ENCODE results near the gene CAMTA1.

CAMTA1 gene

DNA sequence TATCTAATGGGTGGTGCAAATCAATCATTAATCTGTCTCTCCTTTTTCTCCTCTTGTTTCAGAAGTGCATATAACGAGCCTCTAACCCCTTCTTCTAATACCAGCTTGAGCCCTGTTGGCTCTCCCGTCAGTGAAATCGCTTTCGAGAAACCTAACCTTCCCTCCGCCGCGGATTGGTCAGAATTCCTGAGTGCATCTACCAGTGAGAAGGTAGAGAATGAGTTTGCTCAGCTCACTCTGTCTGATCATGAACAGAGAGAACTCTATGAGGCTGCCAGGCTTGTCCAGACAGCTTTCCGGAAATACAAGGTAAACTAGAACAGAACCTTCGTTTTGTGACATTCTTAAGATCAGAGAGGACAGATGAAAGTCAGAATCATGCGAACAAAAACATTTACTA lies 960.5 kb downstream of the CAMTA1 start:
- no peak for DNase-seq

- no peak for DNase-seq
Observed at GRCh38 chr1:7747605-7748004, 962.4 kb downstream of the CAMTA1 start.

DNA sequence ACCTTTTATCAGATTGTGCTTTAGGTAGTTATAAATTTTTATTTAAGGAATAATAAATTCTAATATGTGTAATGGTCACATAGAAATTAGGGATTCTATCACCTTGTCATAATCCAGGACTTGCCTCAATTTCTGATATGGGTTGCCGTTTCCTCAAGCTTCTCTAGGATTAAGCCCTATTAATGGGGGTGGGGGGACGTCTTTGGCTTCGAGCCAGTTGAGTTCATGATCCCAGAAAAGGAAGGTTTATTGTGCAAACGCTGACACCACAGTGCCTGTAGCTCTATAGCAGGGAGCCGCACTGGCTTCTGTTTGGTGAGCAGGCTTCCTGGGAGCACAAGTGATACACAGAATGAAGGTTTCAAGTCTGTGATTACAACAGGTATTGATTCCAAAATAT lies 963.9 kb downstream of the CAMTA1 start:
- no peak for DNase-seq

DNA sequence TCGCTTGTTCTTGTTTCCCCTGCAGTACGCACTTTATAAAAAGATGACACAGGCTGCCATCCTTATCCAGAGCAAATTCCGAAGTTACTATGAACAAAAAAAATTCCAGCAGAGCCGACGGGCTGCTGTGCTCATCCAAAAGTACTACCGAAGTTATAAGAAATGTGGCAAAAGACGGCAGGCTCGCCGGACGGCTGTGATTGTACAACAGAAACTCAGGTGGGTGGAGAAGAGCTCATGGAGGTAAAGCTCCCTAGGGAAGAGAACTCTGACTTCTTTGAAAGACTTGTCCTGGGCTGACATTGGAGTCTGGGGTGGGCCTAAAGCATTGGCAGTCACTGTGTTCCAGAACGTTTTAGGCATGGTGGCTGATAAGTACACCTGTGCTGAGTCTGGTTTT lies 965.9 kb downstream of the CAMTA1 start:
- no peak for DNase-seq

GRCh38 chr1:7752512-7753417 lies 967.5 kb downstream of the CAMTA1 start:
- no peak for DNase-seq

- no peak for DNase-seq
Observed at GRCh38 chr1:7753641-7754040, 968.4 kb downstream of the CAMTA1 start.

DNA sequence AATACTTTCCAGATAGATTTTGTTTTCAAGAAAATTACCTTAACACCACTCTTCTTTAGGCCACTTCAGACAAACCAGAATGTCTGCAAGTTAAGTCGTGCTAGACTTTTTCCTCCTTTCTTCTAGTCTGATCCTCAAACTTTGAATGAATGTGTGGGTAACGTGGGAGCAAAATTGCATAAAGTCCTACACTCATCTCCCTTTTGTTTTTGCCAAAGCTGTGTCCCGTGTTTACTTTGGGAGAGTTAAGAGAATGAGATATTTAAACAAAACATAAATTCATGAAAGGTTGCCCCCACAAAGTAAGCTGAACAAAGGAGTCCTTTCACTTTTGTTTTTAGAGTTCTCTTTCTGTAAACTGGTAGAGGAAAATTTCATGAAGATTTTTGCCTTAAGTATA lies 969.0 kb downstream of the CAMTA1 start:
- no peak for DNase-seq

- no peak for DNase-seq
Observed at GRCh38 chr1:7755448-7755847, 970.2 kb downstream of the CAMTA1 start.

- DNase-seq, result no peak
Observed at GRCh38 chr1:7760245-7760644, 975.0 kb downstream of the CAMTA1 start.

- DNase-seq, result no peak
Observed at GRCh38 chr1:7761103-7761502, 975.8 kb downstream of the CAMTA1 start.

- DNase-seq, result no peak
Observed at GRCh38 chr1:7767176-7767575, 981.9 kb downstream of the CAMTA1 start.

DNA sequence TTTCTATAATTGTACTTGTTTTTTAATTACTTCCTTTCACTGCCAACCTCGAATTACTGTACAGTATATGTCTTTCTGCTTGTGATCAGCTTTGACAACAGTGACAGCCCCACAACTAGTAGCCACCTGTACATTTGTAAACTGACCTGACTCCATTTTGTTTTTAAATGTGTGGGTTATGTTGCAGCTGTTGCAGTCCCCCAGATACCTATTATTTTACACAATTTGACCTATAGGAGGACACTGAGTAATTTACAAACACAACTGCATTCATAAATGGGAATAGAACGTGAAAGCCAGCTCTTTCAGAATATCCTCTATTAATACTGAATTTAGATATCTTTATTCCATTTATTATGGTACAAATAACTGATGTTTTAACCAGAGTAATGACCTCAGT lies 983.3 kb downstream of the CAMTA1 start:
- DNase-seq, result no peak

- DNase-seq, result no peak
Observed at GRCh38 chr1:7769673-7770412, 984.6 kb downstream of the CAMTA1 start.

GRCh38 chr1:7770669-7770996 lies 985.4 kb downstream of the CAMTA1 start:
- DNase-seq, result no peak

DNA sequence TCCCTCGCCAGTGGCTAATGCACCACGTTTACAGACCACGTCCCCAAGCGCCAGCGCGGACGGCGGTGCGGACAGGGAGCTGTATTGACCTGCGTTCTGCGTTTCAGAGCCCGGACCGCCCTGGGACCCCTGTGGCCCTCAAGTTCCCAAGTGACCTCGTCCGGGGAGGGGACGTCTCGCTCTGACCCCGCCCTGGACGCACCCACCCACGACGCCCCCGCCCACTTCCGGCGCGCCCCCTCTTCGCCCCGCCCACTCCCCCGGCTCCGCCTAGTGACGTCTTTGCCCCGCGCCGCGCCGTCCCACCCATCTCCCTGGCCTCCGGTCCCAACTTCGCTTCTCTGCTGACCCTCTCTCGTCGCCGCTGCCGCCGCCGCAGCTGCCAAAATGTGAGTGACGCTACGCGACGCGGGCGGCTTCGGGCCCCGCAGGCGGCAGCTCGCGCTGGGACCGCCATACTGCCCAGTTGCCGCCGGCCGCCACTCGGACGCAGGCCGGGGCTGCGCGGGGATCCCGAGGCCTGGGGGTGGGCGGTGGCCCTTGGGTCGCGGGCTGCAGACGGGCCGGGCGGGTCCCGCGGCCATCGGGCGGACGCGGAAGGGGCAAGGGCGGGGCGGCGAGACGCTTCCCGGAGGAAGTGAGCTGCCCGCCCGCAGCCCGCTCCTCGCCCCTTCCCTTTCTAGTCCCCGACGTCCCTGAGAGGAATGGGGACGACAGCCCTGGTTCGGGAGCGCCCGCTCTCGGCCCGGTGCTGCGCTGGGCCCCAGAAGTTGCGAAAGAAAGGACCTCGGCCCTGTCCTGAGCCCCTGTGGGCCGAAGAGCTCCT lies 986.0 kb downstream of the CAMTA1 start, which contains the start of gene VAMP3:
TSS of gene VAMP3 (plus strand) at position 300 of the 826 bp plus-strand sequence. CDS start at position 388, 88 bp downstream.
- DNase-seq, result no peak

DNA sequence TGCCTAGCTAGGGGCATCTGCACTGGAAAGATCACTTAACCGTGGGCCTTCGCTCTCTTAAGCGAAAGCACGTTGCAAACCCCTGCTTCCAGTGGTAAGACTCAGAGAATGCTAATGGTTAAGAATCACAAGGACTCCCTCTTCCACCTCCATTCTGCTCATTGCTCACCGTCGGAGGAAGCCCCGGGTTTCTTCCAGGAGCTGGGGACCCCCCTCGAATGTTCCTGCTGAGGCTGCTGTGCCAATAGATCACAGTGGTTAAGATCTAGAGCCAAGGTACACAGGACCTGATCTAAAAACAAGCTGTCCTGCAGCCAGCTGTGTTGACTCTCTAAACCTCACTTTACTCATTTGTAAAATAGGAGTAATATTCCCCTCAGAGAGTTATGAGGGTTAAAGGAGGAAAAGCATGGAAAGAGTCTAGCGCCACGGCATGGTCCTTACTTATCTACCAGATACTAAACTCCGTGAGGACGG lies 986.6 kb downstream of the CAMTA1 start:
- no peak for DNase-seq

- no peak for DNase-seq
Observed at GRCh38 chr1:7777591-7777990, 992.3 kb downstream of the CAMTA1 start.

DNA sequence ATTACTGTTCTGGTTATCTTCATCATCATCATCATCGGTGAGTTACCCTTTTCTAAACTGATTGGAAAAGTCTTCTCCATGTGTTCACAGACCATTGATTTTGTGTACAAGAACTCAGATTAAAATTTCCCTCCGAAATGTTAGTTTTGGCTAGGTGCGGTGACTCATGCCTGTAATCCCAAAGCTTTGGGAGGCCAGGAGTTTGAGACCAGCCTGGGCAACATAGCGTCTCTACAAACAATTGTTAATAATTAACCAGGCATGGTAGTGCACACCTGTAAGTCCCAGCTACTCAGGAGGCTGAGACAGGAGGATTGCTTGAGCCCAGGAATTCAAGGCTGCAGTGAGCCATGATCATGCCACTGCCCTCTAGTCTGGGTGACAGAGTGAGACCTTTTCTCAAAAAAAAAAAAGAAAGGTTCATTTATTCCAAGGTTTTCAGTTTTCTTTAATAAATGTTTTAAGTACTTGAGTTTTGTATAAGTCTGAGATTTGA lies 992.9 kb downstream of the CAMTA1 start:
- DNase-seq, result no peak

- DNase-seq, result no peak
Observed at GRCh38 chr1:7780976-7781375, 995.7 kb downstream of the CAMTA1 start.

GRCh38 chr1:7781501-7781900 lies 996.2 kb downstream of the CAMTA1 start:
- DNase-seq, result no peak

GRCh38 chr1:7781923-7782495 lies 996.8 kb downstream of the CAMTA1 start:
- DNase-seq, result no peak

DNA sequence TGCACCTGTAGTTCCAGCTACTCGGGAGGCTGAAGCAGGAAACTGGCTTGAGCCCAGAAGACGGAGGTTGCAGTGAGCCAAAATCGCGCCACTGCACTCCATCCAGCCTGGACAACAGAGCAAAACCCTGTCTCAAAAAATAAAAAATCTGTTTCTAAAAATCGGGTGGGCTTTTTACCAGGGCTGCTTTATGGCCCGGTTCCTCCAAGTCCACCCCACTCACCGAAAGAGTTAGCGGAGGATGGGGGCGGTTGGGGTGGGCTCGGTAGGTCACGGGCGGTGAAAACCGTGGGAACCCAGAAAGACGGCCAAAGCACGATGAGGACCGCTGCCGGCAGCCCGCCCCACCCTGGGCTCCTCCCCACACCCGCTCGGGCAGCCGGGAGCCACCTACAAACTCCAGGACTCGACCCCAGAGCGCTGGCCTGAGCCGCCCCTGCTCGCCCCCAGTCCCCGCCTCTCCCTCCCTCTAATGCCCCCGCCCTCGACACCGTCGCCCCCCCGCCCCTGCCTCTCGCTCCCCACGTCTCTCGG lies 998.0 kb downstream of the CAMTA1 start:
- no peak for DNase-seq
